Activated CD4-positive, alpha-beta T cell treated with anti-CD3 and anti-CD28 coated beads, Interleukin-2, amount 50 U/mL, for 48 hours (primary cell): ENCODE data around the gene CEACAM5.
A peak's percentile ranks its signal among the peaks of the same experiment; 100 is the strongest.
"Not testable (repeated sequence)": the region's sequence is repeated elsewhere in the genome, so short reads cannot be mapped to it uniquely, and the experiment has no call there.

Experiments
- DNase-seq, 2 experiments: peaks; one replicate each; pipeline ENCODE4 v3.0.0-alpha.2; 2020

Gene CEACAM5

GRCh38 chr19:41700381-41701195, 7.8 kb upstream of the CEACAM5 start:
- DNase-seq, result no peak

GRCh38 chr19:41701401-41702075, 6.9 kb upstream of the CEACAM5 start:
- peak in 1 of 2 experiments; percentile 8 for DNase-seq

DNA sequence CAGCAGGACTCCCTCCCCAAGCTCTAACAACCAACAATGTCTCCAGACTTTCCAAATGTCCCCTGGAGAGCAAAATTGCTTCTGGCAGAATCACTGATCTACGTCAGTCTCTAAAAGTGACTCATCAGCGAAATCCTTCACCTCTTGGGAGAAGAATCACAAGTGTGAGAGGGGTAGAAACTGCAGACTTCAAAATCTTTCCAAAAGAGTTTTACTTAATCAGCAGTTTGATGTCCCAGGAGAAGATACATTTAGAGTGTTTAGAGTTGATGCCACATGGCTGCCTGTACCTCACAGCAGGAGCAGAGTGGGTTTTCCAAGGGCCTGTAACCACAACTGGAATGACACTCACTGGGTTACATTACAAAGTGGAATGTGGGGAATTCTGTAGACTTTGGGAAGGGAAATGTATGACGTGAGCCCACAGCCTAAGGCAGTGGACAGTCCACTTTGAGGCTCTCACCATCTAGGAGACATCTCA, 6.2 kb upstream of the CEACAM5 start:
- no peak for DNase-seq

DNA sequence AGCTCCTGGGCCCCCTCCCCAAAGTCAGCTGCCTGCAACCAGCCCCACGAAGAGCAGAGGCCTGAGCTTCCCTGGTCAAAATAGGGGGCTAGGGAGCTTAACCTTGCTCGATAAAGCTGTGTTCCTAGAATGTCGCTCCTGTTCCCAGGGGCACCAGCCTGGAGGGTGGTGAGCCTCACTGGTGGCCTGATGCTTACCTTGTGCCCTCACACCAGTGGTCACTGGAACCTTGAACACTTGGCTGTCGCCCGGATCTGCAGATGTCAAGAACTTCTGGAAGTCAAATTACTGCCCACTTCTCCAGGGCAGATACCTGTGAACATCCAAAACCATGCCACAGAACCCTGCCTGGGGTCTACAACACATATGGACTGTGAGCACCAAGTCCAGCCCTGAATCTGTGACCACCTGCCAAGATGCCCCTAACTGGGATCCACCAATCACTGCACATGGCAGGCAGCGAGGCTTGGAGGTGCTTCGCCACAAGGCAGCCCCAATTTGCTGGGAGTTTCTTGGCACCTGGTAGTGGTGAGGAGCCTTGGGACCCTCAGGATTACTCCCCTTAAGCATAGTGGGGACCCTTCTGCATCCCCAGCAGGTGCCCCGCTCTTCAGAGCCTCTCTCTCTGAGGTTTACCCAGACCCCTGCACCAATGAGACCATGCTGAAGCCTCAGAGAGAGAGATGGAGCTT, 4.7 kb upstream of the CEACAM5 start:
- DNase-seq, result no peak

DNA sequence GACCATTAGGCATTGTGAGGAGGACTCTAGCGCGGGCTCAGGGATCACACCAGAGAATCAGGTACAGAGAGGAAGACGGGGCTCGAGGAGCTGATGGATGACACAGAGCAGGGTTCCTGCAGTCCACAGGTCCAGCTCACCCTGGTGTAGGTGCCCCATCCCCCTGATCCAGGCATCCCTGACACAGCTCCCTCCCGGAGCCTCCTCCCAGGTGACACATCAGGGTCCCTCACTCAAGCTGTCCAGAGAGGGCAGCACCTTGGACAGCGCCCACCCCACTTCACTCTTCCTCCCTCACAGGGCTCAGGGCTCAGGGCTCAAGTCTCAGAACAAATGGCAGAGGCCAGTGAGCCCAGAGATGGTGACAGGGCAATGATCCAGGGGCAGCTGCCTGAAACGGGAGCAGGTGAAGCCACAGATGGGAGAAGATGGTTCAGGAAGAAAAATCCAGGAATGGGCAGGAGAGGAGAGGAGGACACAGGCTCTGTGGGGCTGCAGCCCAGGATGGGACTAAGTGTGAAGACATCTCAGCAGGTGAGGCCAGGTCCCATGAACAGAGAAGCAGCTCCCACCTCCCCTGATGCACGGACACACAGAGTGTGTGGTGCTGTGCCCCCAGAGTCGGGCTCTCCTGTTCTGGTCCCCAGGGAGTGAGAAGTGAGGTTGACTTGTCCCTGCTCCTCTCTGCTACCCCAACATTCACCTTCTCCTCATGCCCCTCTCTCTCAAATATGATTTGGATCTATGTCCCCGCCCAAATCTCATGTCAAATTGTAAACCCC, 2.8 kb upstream of the CEACAM5 start:
- DNase-seq, result peak; percentile 42 to 45

DNA sequence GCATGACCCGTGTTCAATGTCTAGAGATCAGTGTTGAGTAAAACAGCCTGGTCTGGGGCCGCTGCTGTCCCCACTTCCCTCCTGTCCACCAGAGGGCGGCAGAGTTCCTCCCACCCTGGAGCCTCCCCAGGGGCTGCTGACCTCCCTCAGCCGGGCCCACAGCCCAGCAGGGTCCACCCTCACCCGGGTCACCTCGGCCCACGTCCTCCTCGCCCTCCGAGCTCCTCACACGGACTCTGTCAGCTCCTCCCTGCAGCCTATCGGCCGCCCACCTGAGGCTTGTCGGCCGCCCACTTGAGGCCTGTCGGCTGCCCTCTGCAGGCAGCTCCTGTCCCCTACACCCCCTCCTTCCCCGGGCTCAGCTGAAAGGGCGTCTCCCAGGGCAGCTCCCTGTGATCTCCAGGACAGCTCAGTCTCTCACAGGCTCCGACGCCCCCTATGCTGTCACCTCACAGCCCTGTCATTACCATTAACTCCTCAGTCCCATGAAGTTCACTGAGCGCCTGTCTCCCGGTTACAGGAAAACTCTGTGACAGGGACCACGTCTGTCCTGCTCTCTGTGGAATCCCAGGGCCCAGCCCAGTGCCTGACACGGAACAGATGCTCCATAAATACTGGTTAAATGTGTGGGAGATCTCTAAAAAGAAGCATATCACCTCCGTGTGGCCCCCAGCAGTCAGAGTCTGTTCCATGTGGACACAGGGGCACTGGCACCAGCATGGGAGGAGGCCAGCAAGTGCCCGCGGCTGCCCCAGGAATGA, 1.5 kb upstream of the CEACAM5 start:
- DNase-seq, result peak; percentile 76 to 80

- no peak for DNase-seq
Observed at GRCh38 chr19:41707502-41707812, 969 bp upstream of the CEACAM5 start.

DNA sequence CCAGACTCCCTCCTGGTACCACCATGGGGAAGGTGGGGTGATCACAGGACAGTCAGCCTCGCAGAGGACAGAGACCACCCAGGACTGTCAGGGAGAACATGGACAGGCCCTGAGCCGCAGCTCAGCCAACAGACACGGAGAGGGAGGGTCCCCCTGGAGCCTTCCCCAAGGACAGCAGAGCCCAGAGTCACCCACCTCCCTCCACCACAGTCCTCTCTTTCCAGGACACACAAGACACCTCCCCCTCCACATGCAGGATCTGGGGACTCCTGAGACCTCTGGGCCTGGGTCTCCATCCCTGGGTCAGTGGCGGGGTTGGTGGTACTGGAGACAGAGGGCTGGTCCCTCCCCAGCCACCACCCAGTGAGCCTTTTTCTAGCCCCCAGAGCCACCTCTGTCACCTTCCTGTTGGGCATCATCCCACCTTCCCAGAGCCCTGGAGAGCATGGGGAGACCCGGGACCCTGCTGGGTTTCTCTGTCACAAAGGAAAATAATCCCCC, 505 bp upstream of the CEACAM5 start:
- no peak for DNase-seq

GRCh38 chr19:41709516-41709915, 1.1 kb downstream of the CEACAM5 start:
- not testable (repeated sequence) for DNase-seq

DNA sequence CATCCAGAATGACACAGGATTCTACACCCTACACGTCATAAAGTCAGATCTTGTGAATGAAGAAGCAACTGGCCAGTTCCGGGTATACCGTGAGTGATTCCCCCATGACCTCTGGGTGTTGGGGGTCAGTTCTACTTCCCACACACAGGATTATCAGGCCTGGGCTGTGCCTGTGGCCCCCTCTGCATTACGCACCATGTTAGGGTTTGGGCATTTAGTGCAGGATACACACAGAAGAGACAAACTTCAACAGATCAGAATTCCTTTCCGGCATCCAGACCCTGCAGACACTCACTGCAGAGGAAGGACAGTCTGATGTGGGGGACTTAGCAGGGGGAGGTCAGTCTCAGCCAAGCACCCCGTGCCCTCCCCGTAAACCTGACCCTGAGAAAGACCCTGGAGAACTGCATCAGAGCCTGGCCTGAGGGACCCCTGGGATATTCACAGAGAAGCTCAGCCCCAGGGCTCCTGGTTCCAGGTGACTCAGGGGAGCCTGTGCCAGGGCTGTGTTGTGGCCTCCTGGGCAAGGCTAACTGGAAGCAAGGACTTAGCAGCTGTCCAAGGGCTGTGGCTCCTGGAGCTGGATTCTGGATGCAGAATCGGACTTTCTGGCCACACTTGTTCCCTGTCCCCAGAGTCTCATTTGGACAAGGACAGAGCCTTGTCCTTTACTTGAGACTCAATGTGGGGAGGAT, 1.7 kb downstream of the CEACAM5 start:
- DNase-seq, result no peak

DNA sequence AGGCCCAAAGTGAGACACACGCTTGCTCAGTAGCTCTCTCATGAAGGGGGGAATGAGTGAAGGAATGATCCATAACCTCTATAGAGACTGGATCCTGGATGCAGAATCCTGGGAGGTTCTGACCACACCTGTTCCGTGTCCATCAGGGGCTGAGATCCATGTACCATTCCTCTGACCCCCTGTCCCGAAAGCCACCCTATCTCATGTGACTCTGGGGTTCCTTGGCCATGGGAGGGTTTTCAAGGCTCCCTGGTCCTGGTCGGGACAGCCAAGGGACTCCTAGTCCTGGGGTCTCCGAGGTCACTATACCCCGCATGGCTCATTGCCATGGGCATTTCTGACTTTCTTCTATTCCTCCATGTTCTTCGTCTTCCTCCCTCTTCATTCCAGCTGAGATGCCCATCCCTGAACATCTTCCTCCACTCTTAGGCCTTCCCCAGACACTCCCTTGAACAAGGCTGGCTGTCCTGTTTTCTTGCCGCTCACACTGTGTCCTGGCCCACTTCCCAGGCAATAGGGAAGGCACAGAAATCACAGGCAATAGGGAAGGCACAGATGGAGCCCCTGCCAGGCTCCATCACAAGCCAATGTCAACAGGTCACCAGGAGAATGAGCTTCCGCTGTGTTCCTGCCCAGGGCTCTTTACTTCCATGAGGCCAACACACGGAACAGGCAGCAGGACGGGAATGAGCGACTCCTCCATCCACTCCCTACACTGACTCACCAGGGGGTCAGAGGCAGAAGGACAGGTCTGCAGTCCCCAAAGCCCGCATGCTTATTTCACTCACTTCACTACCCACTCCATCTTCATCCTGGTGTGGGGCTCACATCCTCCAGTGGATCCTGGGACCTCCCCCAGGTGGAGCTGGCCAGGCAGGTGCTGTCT, 3.2 kb downstream of the CEACAM5 start:
- no peak for DNase-seq

- no peak for DNase-seq
Observed at GRCh38 chr19:41714598-41714997, 6.2 kb downstream of the CEACAM5 start.

GRCh38 chr19:41718761-41719160, 10.3 kb downstream of the CEACAM5 start:
- no peak for DNase-seq

GRCh38 chr19:41720103-41720502, 11.7 kb downstream of the CEACAM5 start:
- no peak for DNase-seq

GRCh38 chr19:41726493-41726892, 18.1 kb downstream of the CEACAM5 start:
- DNase-seq, result no peak

- no peak for DNase-seq
Observed at GRCh38 chr19:41734156-41734555, 25.7 kb downstream of the CEACAM5 start.

DNA sequence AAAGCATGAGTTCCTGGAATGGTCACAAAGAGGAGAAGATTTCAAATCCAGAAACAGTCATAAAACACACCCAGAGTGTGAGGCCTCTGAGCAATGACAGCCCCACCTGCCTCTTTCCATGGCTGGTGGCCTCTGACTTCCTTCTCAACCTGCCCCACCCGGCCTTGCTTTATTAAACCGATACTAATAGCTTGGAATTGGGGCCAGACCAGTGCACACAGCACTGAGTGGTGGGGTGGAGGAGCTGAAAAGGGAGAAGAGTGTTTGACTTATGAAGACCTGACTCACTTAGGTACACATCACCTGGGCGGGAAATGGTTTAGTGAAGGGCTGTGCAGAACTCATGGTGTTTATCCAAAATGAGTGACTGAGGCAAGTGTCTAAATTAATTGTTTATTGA, 26.2 kb downstream of the CEACAM5 start:
- no peak for DNase-seq

- no peak for DNase-seq
Observed at GRCh38 chr19:41735071-41735600, 26.7 kb downstream of the CEACAM5 start.

- no peak for DNase-seq
Observed at GRCh38 chr19:41739361-41739760, 30.9 kb downstream of the CEACAM5 start.
